OCI-LY7 (cell line): ENCODE measurements around the gene PCDH12.

Experiments used
- CTCF ChIP-seq: fragments of 200-600 bp; sonication (generic); conservative IDR thresholded peaks from 2 replicates; pipeline ENCODE4 v1.5.1; 2014; ENCODE audit warnings: mild to moderate bottlenecking, antibody characterized with exemption, low read length, moderate library complexity, mixed read lengths
- EZH2phosphoT487 ChIP-seq: fragments of 200-600 bp; sonication (generic); IDR thresholded peaks from 2 replicates; pipeline ENCODE4 v1.6.1; 2018; ENCODE audit warnings: low read depth, borderline replicate concordance, mild to moderate bottlenecking, mixed run types, antibody characterized with exemption, low read length, moderate library complexity, mixed read lengths

GRCh38 chr5:141917760-141918159 is 40.2 kb downstream of the PCDH12 start:
- TF ChIP-seq CTCF (no peak), EZH2phosphoT487 (no peak)
